H1 (cell line): Measurements from ENCODE around the gene EPB41L1. TPM values are rescaled to one million over a fixed set of nuclear protein-coding genes. Genes with fewer than 3 reads are reported as not detected.

Experiments
- CBX5 ChIP-seq: fragments of 300-800, 300-1000 bp; sonication (generic); IDR thresholded peaks from 2 replicates; pipeline ENCODE4 v1.7.1; 2016; ENCODE audit warnings: antibody characterized with exemption, low read length, low read depth
- MAFK ChIP-seq: IDR thresholded peaks from 2 replicates; pipeline ENCODE4 v1.6.1; 2012; ENCODE audit warnings: low read depth, mild to moderate bottlenecking, improper control_type of control experiment, low read length
- RAD21 ChIP-seq, 2 experiments: IDR thresholded peaks in 1 of 2; conservative IDR thresholded peaks in 1 of 2; 2 replicates each; pipeline ENCODE4 v1.6.1; 2011; ENCODE audit warnings: low read depth in 2 of 2, low read length in 2 of 2, improper control_type of control experiment in 1 of 2, inconsistent platforms in 1 of 2, mild to moderate bottlenecking in 1 of 2, moderate library complexity in 1 of 2
- TEAD4 ChIP-seq: IDR thresholded peaks from 2 replicates; pipeline ENCODE4 v1.6.1; 2012; ENCODE audit warnings: low read depth, low read length, inconsistent platforms, mixed read lengths
- polyA plus RNA-seq, 7 experiments: library from polyadenylated mRNA; depleted of rRNA in 3 of 7; stranded (reverse) in 5 of 7; unstranded in 2 of 7; fragments of >200 nt in 5 of 7; fragments of 200-250 nt in 2 of 7; gene quantifications; 1 replicate in 5 of 7; 2 replicates in 1 of 7; 4 replicates in 1 of 7; pipeline versions ENCODE4 v1.2.1 to v1.2.3, GENCODE V29; 2011 to 2013; ENCODE audit warnings: missing spikeins in 2 of 7, mixed read lengths in 2 of 7
- total RNA-seq: library from RNA; stranded (reverse); fragmentation: NEBNext Ultra II Directional; extraction: Animal tissue kit (Norgen Biotek cat#: 25700); gene quantifications from 2 replicates; pipeline ENCODE4 v1.2.1, GENCODE V29; 2021

EPB41L1 gene
- total and polyA plus RNA-seq, 2 of the 8 experiments (the other 6 are each of a cell fraction or from before 2014, with no cell fraction given): 14.8 to 36.0 TPM

- TF ChIP-seq TEAD4 (no peak), MAFK (no peak), RAD21 (IDR thresholded peaks at IDR 0.05 in 1 of 2, conservative IDR thresholded peaks at IDR 0.05 in 1 of 2; ENCODE audit: low read depth in 2 of 2, low read length in 2 of 2) (no peak), CBX5 (no peak)
Observed at GRCh38 chr20:36271639-36272546, 117.4 kb downstream of the EPB41L1 start (continued).
